Mesodermal cell (in vitro differentiated cells): ENCODE data around the gene TOM1L2.

Source experiments
- H3K27ac ChIP-seq: 2 replicates; pipeline ENCODE4 v1.7.0; 2013; ENCODE audit warnings: mild to moderate bottlenecking, low read depth, low read length, moderate library complexity; ENCODE audit not compliant: severe bottlenecking
- H3K36me3 ChIP-seq: 2 replicates; pipeline ENCODE4 v1.7.1; 2013; ENCODE audit warnings: mild to moderate bottlenecking, low read length, moderate library complexity; ENCODE audit not compliant: control insufficient read depth, insufficient read depth
- H3K4me1 ChIP-seq: one replicate; pipeline ENCODE4 v1.7.1; 2013; ENCODE audit warnings: mild to moderate bottlenecking, low read length; ENCODE audit not compliant: insufficient read depth, control insufficient read depth, poor library complexity, severe bottlenecking
- H3K4me3 ChIP-seq: 2 replicates; pipeline ENCODE4 v1.7.0; 2013; ENCODE audit warnings: low read length, control low read depth, mild to moderate bottlenecking; ENCODE audit not compliant: insufficient read depth, poor library complexity, severe bottlenecking; ENCODE audit errors: extremely low read depth
- H3K9me3 ChIP-seq: 2 replicates; pipeline ENCODE4 v1.7.1; 2013; ENCODE audit warnings: mild to moderate bottlenecking, low read length, moderate library complexity; ENCODE audit not compliant: control insufficient read depth
- WGBS, 2 experiments: methylation state at CpG; one replicate each; pipeline ENCODE4 v1.1.5; 2013; ENCODE audit warnings: missing lambda C conversion rate in 2 of 2; ENCODE audit not compliant: insufficient coverage in 2 of 2; 5-methylcytosine and 5-hydroxymethylcytosine counted together

The TOM1L2 gene

DNA sequence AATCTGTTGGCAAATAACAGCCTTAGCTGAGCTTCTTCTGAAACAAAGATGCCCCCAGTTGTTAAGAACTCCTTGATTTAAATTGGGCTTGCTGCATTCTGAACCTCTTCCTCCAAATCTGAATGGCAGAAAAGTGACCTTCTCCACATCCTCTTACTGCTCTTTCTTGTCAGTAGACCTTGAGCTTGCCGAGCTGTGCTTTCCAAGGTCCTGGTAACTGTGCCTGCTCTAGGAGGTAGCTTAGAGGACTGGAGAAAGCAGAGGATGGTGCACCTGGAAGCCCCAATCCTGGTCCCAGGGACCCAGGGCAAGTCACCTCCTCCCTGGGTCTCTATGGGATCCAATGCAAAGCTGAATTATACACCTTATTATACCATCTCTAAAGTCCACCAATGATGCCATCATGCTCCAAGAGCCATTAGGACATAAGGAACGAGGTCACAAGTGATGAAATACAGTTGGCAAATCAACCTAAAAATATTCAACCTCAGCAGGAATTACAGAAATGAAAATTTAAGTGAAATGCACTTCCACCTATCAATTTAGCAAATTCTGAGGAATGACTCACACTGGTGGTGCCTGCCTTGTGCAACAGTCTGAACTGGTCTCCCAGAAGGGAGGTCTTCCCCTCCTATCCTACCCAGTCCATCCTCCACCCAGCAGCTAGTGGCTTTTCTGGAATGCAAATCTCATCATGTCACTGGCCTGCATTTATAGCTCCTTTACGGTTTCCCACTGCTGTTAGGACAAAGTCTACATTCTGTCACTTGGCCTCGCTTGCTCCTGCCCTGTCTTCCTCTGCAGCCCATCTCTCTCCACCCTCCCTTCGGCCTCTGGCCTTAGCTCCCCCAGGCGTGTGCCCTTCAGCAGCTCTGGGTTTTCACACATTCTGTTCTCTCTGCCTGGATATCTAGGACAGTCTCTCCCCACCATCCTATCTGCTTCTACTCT lies 36.6 kb downstream of the TOM1L2 start:
- no peak overlapping the region for H3K4me3 ChIP-seq
- WGBS, 2 experiments, result 61% methylated on average over 4 to 5 of the region's 6 CpGs
- no peaks in the 10 kb centered on the region for H3K9me3 ChIP-seq
- H3K36me3 ChIP-seq, result no peaks in the 10 kb centered on the region
- H3K27ac ChIP-seq, result peak overlapping the region; percentile 59
- peaks cover 36% of the 10 kb centered on the region for H3K4me1 ChIP-seq

DNA sequence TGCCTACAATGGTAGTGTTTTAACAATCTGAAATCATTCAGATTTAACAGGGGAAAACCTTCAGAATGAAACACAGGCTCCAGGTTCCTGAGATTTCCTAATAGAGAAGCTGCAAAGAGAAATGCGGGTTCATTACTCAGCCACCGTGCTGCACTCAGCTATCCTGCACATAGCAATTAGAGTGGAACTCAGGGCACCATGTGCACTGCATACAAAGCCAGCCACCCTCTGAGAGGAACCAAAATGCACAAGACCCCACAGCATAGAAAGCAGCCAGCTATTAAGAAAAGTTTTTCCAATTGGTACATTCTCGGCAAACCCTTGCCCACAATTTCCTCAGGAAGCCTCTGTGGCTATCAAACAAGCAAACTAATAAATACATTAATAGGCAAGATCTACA lies 37.4 kb downstream of the TOM1L2 start:
- whole genome bisulfite sequencing, 2 experiments, result 93 to 98% methylated on average over 2 to 3 of the region's 3 CpGs
- H3K4me3 ChIP-seq, result no peak overlapping the region
- no peaks in the 10 kb centered on the region for H3K36me3 ChIP-seq
- no peaks in the 10 kb centered on the region for H3K9me3 ChIP-seq
- H3K27ac ChIP-seq, result no peak overlapping the region
- peaks cover 37% of the 10 kb centered on the region for H3K4me1 ChIP-seq

- H3K27ac ChIP-seq, result no peak overlapping the region
- no peaks in the 10 kb centered on the region for H3K9me3 ChIP-seq
- no peaks in the 10 kb centered on the region for H3K36me3 ChIP-seq
- H3K4me3 ChIP-seq, result no peak overlapping the region
- WGBS, 2 experiments, result no CpG with 5 or more reads among the region's 2 CpGs
- H3K4me1 ChIP-seq, result peaks cover 39% of the 10 kb centered on the region
These were observed 38.0 kb downstream of the TOM1L2 start for GRCh38 chr17:17934214-17934613.

DNA sequence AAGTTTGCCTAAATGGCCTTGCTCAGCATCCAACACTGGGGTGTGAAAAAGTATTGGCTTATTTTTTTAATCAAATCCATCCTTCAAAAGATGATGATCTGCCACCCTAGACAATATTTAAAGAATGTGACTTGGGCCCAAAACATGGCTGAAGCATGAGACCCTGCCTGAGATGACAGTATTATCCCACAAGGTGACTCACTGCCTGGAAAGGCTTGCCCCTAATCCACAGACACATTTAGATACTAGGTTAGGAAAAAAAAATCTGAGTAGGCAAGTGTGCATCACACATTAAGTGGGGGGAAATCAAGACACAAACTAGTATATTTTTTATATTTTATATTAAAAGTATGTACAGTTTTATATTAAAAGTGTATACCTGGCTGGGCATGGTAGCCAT lies 38.4 kb downstream of the TOM1L2 start:
- Histone ChIP-seq H3K4me3 (no peak overlapping the region), H3K27ac (no peak overlapping the region), H3K9me3 (no peaks in the 10 kb centered on the region), H3K4me1 (peaks cover 43% of the 10 kb centered on the region), H3K36me3 (no peaks in the 10 kb centered on the region)

DNA sequence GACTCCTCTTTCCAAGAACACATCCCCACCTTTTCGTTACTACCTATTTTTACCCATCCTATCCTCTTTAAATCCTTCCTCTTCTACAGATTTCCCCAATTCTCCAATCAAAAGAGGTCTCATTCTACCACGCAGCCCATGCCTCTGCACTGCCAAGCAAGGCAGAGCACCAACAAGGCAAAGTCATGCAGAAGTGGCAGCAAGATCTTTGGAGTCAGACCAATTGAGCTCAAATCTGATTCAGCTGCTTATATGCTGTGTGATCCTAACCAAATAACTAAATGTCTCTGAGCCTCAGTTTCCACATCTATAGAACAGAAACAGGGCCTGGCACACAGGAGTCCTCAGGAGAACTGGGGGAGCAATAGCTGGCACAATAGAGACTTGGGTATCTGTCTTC lies 41.0 kb downstream of the TOM1L2 start:
- Histone ChIP-seq H3K4me3 (no peak overlapping the region), H3K4me1 (peaks cover 54% of the 10 kb centered on the region), H3K9me3 (no peaks in the 10 kb centered on the region), H3K36me3 (no peaks in the 10 kb centered on the region), H3K27ac (no peak overlapping the region)
- 95 to 100% methylated on average over 1 to 2 of the region's 2 CpGs for WGBS, 2 experiments

- Histone ChIP-seq H3K27ac (no peak overlapping the region), H3K9me3 (no peaks in the 10 kb centered on the region), H3K36me3 (no peaks in the 10 kb centered on the region), H3K4me1 (peaks cover 53% of the 10 kb centered on the region), H3K4me3 (no peak overlapping the region)
These were observed 41.5 kb downstream of the TOM1L2 start for GRCh38 chr17:17930674-17931073.

DNA sequence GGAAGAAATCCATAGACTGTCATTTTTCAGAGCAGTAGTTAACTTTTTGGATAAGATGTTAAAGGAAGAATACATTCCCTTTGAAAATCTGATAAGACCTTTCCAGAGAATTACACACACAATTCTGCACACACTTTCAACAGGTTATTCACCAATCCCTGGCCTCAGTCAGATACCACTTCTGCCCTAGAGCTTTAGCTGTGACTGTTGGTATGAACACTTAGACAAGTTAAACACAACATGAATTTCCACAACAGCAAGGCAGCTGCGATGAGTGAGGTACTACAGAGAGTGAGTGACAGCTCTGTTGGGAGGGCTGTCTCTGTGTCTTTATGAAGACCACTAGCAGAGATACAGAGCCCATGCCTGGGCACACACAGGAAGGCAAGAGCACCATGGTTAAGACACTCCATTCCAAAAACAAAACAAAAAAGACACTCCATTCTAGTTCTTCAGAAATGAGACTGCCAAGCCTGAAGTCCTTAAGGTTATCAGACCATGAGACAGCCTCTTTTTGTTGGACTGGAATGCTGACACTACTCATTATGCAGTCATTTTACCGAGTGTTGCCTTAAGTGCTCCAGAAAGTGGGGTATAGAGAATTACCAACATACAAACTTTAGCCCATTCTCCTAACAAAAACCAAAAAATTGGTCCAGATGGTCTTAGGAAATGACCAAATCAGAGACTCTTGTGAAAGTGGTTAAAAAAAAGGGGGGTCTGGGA lies 42.4 kb downstream of the TOM1L2 start:
- Histone ChIP-seq H3K4me3 (no peak overlapping the region), H3K9me3 (no peaks in the 10 kb centered on the region), H3K27ac (peak overlapping the region; percentile 61), H3K36me3 (no peaks in the 10 kb centered on the region), H3K4me1 (peaks cover 45% of the 10 kb centered on the region)
- WGBS, 2 experiments, result 90 to 100% methylated on average over 1 to 2 of the region's 2 CpGs

- WGBS, 2 experiments, result 71 to 77% methylated on average over 9 to 11 of the region's 12 CpGs
These were observed 43.6 kb downstream of the TOM1L2 start for GRCh38 chr17:17928398-17929287.

GRCh38 chr17:17926840-17927449 lies 45.3 kb downstream of the TOM1L2 start:
- WGBS, 2 experiments, result 82 to 90% methylated on average over 2 to 4 of the region's 5 CpGs
- peaks cover 51% of the 10 kb centered on the region for H3K4me1 ChIP-seq
- no peaks in the 10 kb centered on the region for H3K9me3 ChIP-seq
- H3K27ac ChIP-seq, result no peak overlapping the region
- H3K36me3 ChIP-seq, result no peaks in the 10 kb centered on the region
- no peak overlapping the region for H3K4me3 ChIP-seq

More at GRCh38 chr17:17928398-17929287, 43.6 kb downstream of the TOM1L2 start:
- H3K27ac ChIP-seq, result peak overlapping the region; percentile 65
- H3K4me3 ChIP-seq, result no peak overlapping the region
- H3K9me3 ChIP-seq, result no peaks in the 10 kb centered on the region
- peaks cover 37% of the 10 kb centered on the region for H3K4me1 ChIP-seq
- no peaks in the 10 kb centered on the region for H3K36me3 ChIP-seq

GRCh38 chr17:17926036-17926435 lies 46.2 kb downstream of the TOM1L2 start:
- H3K9me3 ChIP-seq, result no peaks in the 10 kb centered on the region
- no peaks in the 10 kb centered on the region for H3K36me3 ChIP-seq
- peaks cover 56% of the 10 kb centered on the region for H3K4me1 ChIP-seq
- 60 to 96% methylated on average over 2 to 4 of the region's 4 CpGs for WGBS, 2 experiments
- no peak overlapping the region for H3K4me3 ChIP-seq
- no peak overlapping the region for H3K27ac ChIP-seq
